WTC11 (cell line): ENCODE measurements around the gene VWA8. TPM values are rescaled to one million over a fixed set of nuclear protein-coding genes. Genes with fewer than 3 reads are reported as not detected.
A peak's percentile ranks its signal among the peaks of the same experiment; 100 is the strongest.

Experiments
- ATAC-seq: fragments of 200-7000 bp; cut with Tn5 transposase; 2 replicates; pipeline ENCODE4 v1.10.0; 2021; ENCODE audit warnings: mild to moderate bottlenecking, moderate library complexity
- CTCF ChIA-PET: fragments of 300-600 bp; sonication (Branson Sonifier 250); formaldehyde crosslinking; loops from one replicate; lab custom pipeline; 2021; ENCODE audit warnings: antibody characterized with exemption; lab: Charles Lee
- POLR2A ChIA-PET: fragments of 350-600 bp; sonication (Branson Sonifier 250); formaldehyde crosslinking; loops from one replicate; lab custom pipeline; 2021; ENCODE audit warnings: antibody characterized with exemption; lab: Charles Lee
- DNase-seq: peaks from one replicate; pipeline ENCODE4 v3.0.0; 2021; ENCODE audit warnings: low spot score
- H3K27ac Mint-ChIP-seq: 2 replicates; pipeline ENCODE4 v1.8.0; 2021; ENCODE audit warnings: mixed read lengths
- H3K27me3 Mint-ChIP-seq: 2 replicates; pipeline ENCODE4 v1.8.0; 2021; ENCODE audit warnings: low read depth, mild to moderate bottlenecking, moderate library complexity, mixed read lengths
- H3K36me3 Mint-ChIP-seq: 2 replicates; pipeline ENCODE4 v1.8.0; 2021; ENCODE audit warnings: mixed read lengths
- H3K4me1 Mint-ChIP-seq: 2 replicates; pipeline ENCODE4 v1.8.0; 2022; ENCODE audit warnings: mixed read lengths
- H3K4me3 Mint-ChIP-seq: 2 replicates; pipeline ENCODE4 v1.8.0; 2021; ENCODE audit warnings: mild to moderate bottlenecking, moderate library complexity, mixed read lengths
- H3K9me3 Mint-ChIP-seq: 2 replicates; pipeline ENCODE4 v1.8.0; 2021; ENCODE audit warnings: mixed read lengths
- CREB1 ChIP-seq: sonication (generic); formaldehyde crosslinking; IDR thresholded peaks from 2 replicates; pipeline ENCODE4 v1.8.0; 2023; ENCODE audit warnings: mild to moderate bottlenecking, missing genetic modification reagents
- E2F1 ChIP-seq: sonication (generic); formaldehyde crosslinking; IDR thresholded peaks from 2 replicates; pipeline ENCODE4 v1.8.0; 2022; ENCODE audit warnings: mild to moderate bottlenecking, missing genetic modification reagents
- EMX1 ChIP-seq: fragments of 250-450 bp; sonication (Bioruptor Pico); IDR thresholded peaks from 2 replicates; pipeline ENCODE4 v1.8.0; 2021; ENCODE audit warnings: mild to moderate bottlenecking
- FOXP1 ChIP-seq: sonication (generic); formaldehyde crosslinking; IDR thresholded peaks from 2 replicates; pipeline ENCODE4 v1.8.0; 2022; ENCODE audit warnings: missing genetic modification reagents, mild to moderate bottlenecking, moderate library complexity, borderline replicate concordance
- GTF2I ChIP-seq: fragments of 250-450 bp; sonication (Bioruptor Pico); conservative IDR thresholded peaks from 2 replicates; pipeline ENCODE4 v1.4.0; 2021; ENCODE audit warnings: mild to moderate bottlenecking
- IRF1 ChIP-seq: sonication (generic); formaldehyde crosslinking; IDR thresholded peaks from 2 replicates; pipeline ENCODE4 v1.8.0; 2023; ENCODE audit warnings: missing genetic modification reagents
- MLX ChIP-seq: sonication (generic); formaldehyde crosslinking; IDR thresholded peaks from 2 replicates; pipeline ENCODE4 v1.8.1; 2023; ENCODE audit warnings: mild to moderate bottlenecking, missing genetic modification reagents, moderate library complexity
- MYBL2 ChIP-seq: sonication (generic); formaldehyde crosslinking; IDR thresholded peaks from 2 replicates; pipeline ENCODE4 v1.8.1; 2023; ENCODE audit warnings: mild to moderate bottlenecking, moderate library complexity, missing genetic modification reagents
- NFATC4 ChIP-seq: fragments of 250-450 bp; sonication (Bioruptor Pico); IDR thresholded peaks from 2 replicates; pipeline ENCODE4 v1.9.0; 2021; ENCODE audit warnings: mild to moderate bottlenecking
- NFE2L1 ChIP-seq: sonication (generic); formaldehyde crosslinking; IDR thresholded peaks from 2 replicates; pipeline ENCODE4 v1.8.1; 2023; ENCODE audit warnings: missing genetic modification reagents
- NR2C2 ChIP-seq: sonication (generic); formaldehyde crosslinking; IDR thresholded peaks from 2 replicates; pipeline ENCODE4 v1.8.0; 2022; ENCODE audit warnings: mild to moderate bottlenecking, missing genetic modification reagents
- OVOL2 ChIP-seq: fragments of 250-450 bp; sonication (Bioruptor Pico); IDR thresholded peaks from 2 replicates; pipeline ENCODE4 v1.9.0; 2021; ENCODE audit warnings: mild to moderate bottlenecking, borderline replicate concordance
- PRDM15 ChIP-seq: sonication (generic); formaldehyde crosslinking; IDR thresholded peaks from 2 replicates; pipeline ENCODE4 v1.8.0; 2022; ENCODE audit warnings: missing genetic modification reagents
- RELA ChIP-seq: sonication (generic); formaldehyde crosslinking; IDR thresholded peaks from 2 replicates; pipeline ENCODE4 v1.8.1; 2022; ENCODE audit warnings: missing genetic modification reagents, mild to moderate bottlenecking, borderline replicate concordance
- RORB ChIP-seq: fragments of 250-450 bp; sonication (Bioruptor Pico); IDR thresholded peaks from 2 replicates; pipeline ENCODE4 v1.9.0; 2021; ENCODE audit warnings: mild to moderate bottlenecking
- SMAD3 ChIP-seq: sonication (generic); formaldehyde crosslinking; IDR thresholded peaks from 2 replicates; pipeline ENCODE4 v1.8.0; 2022; ENCODE audit warnings: missing genetic modification reagents, mild to moderate bottlenecking, borderline replicate concordance
- SOX15 ChIP-seq: fragments of 250-450 bp; sonication (Bioruptor Pico); IDR thresholded peaks from 2 replicates; pipeline ENCODE4 v1.9.0; 2021; ENCODE audit warnings: mild to moderate bottlenecking
- ZNF263 ChIP-seq: sonication (generic); formaldehyde crosslinking; IDR thresholded peaks from 2 replicates; pipeline ENCODE4 v1.8.1; 2022; ENCODE audit warnings: low read depth, mild to moderate bottlenecking, moderate library complexity, missing genetic modification reagents
- ZNF281 ChIP-seq: sonication (generic); formaldehyde crosslinking; IDR thresholded peaks from 2 replicates; pipeline ENCODE4 v1.8.0; 2023; ENCODE audit warnings: mild to moderate bottlenecking, missing genetic modification reagents
- ZNF396 ChIP-seq: fragments of 250-450 bp; sonication (Bioruptor Pico); IDR thresholded peaks from 2 replicates; pipeline ENCODE4 v1.8.0; 2021; ENCODE audit warnings: mild to moderate bottlenecking, moderate library complexity, borderline replicate concordance
- ZNF512 ChIP-seq: sonication (generic); formaldehyde crosslinking; IDR thresholded peaks from 2 replicates; pipeline ENCODE4 v1.8.1; 2022; ENCODE audit warnings: missing genetic modification reagents, borderline replicate concordance
- total RNA-seq: library from RNA; stranded (reverse); gene quantifications from 3 replicates; pipeline ENCODE4 v1.2.3, GENCODE V29; 2021

The VWA8 gene
- total RNA-seq, 1 experiment from 2014 or later = 19.9 TPM

GRCh38 chr13:42001580-42001979 is 40.7 kb upstream of the VWA8 start:
- ChIA-PET POLR2A (no interaction called here), CTCF (interaction anchor here (1.7 kb wide), 1 partner anchor 27 kb away, joined by 3 read pairs; no protein-coding TSS in a partner anchor)
- Mint-ChIP-seq H3K4me3 (no peak overlapping the region), H3K27ac (0 out of 2 replicates have a peak overlapping the region, but pooled peaks have one; percentile 7), H3K9me3 (no peaks in the 10 kb centered on the region), H3K27me3 (no peaks in the 10 kb centered on the region; the same call in 1 of the 2 replicates), H3K36me3 (no peaks in the 10 kb centered on the region), H3K4me1 (peaks cover 22% of the 10 kb centered on the region)
- TF ChIP-seq RORB = no peak
- TF ChIP-seq ZNF281 = no peak
- TF ChIP-seq NFATC4 = no peak
- no peak for TF ChIP-seq CREB1 (CRISPR knock-in tag)
- TF ChIP-seq RELA (CRISPR knock-in tag) = no peak
- no peak for TF ChIP-seq MYBL2
- no peak for TF ChIP-seq NR2C2
- no peak for TF ChIP-seq E2F1 (CRISPR knock-in tag)
- no peak for TF ChIP-seq ZNF512 (CRISPR knock-in tag)
- no peak for TF ChIP-seq SOX15 (CRISPR knock-in tag)
- TF ChIP-seq PRDM15 (CRISPR knock-in tag) = no peak
- no peak for TF ChIP-seq ZNF263 (CRISPR knock-in tag)
- ATAC-seq (peak; percentile 64), DNase-seq (peak; percentile 16)

- CTCF ChIA-PET = interaction anchor here (1.7 kb wide), 1 partner anchor 27 kb away, joined by 3 read pairs; no protein-coding TSS in a partner anchor
- Mint-ChIP-seq H3K27ac (no peak overlapping the region; the same call in 1 of the 2 replicates), H3K27me3 (no peaks in the 10 kb centered on the region; the same call in 1 of the 2 replicates), H3K4me1 (peaks cover 22% of the 10 kb centered on the region), H3K4me3 (no peak overlapping the region), H3K36me3 (no peaks in the 10 kb centered on the region), H3K9me3 (no peaks in the 10 kb centered on the region)
- DNase-seq (no peak), ATAC-seq (peak; percentile 74)
- no peak for TF ChIP-seq IRF1 (CRISPR knock-in tag)
- no peak for TF ChIP-seq EMX1 (CRISPR knock-in tag)
- no peak for TF ChIP-seq SMAD3 (CRISPR knock-in tag)
- TF ChIP-seq MLX (CRISPR knock-in tag) = no peak
- TF ChIP-seq FOXP1 (CRISPR knock-in tag) = no peak
- no peak for TF ChIP-seq ZNF396 (CRISPR knock-in tag)
- no peak for TF ChIP-seq NFE2L1 (CRISPR knock-in tag)
- no peak for TF ChIP-seq OVOL2 (CRISPR knock-in tag)
- no peak for TF ChIP-seq GTF2I (CRISPR knock-in tag)
- POLR2A ChIA-PET = no interaction called here
Measured at GRCh38 chr13:42000846-42001245, 39.9 kb upstream of the VWA8 start.
